Pulmonary artery endothelial cell (primary cell): ENCODE results near the gene IRF8. TPM values are rescaled to one million over a fixed set of nuclear protein-coding genes. Genes with fewer than 3 reads are reported as not detected.
"Not testable (repeated sequence)": the region's sequence is repeated elsewhere in the genome, so short reads cannot be mapped to it uniquely, and the experiment has no call there.

ENCODE experiments used
- DNase-seq: peaks from one replicate; pipeline ENCODE4 v3.0.0-alpha.2; 2011; ENCODE audit warnings: low read depth, low spot score
- total RNA-seq: library from RNA; depleted of rRNA; stranded (reverse); fragments of >200 nt; gene quantifications from 2 replicates; pipeline ENCODE4 v1.2.3, GENCODE V29; 2014

Gene IRF8
- total RNA-seq, 1 donor from 2014 or later, result not detected

GRCh38 chr16:85891776-85892166 lies 7.2 kb upstream of the IRF8 start:
- DNase-seq, result no peak

DNA sequence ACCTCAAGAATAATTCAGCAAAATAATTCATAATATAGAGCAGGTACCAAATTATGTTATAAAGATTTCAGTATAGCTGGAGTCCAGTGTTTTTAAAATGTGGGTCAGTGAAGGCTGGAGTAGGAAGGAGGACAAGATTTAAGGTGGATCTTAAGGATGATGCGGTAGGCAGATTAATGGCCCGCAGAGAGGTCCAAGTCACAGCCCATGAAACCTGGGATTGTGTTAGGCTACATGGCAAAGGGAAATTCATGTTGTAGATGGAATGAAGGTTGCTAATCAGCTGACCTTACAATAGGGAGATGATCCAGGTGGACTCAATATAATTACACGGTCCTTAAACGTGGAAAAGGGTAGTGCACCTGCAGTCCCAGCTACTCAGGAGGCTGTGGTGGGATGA lies 6.2 kb upstream of the IRF8 start:
- no peak for DNase-seq

DNA sequence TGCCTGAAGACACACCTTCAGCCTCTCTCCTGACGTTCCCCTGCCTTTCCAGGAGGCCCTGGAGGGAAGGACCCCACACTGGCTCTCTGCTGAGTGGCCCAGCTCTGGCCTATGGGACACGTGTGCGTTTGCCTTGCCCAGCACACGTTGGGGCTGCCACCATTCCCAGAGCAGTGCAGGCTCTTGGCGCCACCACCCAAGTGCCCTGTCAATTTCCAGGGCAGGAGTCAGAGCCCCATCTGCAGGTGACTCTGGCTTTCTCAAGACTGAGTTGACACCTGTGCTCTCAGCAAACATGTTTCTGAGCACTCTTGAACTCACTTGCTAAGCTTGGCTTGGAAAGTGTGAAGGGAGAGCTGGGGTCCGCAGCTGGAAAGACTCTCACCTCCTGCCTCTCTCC lies 4.7 kb upstream of the IRF8 start:
- no peak for DNase-seq

GRCh38 chr16:85897382-85897781 lies 1.6 kb upstream of the IRF8 start:
- no peak for DNase-seq

GRCh38 chr16:85899444-85899843 lies 482 bp downstream of the IRF8 start:
- no peak for DNase-seq

DNA sequence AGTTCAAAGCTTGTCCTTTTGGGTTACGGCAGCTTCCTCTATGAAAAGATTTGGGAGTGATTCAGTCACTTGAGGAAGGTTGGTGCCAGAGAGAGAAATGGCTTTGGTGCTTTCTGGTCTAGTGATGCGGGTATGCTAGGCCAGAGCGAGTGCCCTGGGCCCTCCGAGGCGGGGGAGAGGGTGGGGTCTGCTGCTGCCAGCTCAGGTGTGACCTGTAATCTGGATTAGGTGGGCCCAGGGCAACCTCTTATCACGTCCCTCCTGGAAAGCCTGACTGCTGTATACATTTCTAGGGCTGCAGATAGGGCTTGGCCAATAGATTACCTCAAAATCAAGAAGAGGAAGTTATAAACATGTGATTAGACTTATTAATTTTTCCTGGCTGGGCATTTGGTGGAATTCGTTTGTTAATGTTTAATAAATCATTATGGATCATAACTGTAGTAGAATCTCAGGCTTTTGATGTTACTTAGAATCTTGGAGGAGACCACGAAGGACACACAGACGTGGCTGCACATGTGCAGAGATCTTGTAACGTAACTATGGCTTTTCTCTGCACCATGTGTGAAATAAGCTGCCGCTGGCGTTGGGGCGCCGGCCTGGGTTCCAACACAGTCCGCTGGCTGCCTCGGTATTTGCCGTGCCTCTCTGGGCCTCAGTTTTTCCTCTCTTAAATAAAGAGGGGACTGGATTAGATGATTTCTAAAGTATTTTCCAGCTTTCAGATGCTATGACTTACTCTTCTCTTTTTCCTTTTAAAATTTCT lies 1.2 kb downstream of the IRF8 start:
- no peak for DNase-seq

- no peak for DNase-seq
Measured at GRCh38 chr16:85901110-85901509, 2.1 kb downstream of the IRF8 start.

- no peak for DNase-seq
Measured at GRCh38 chr16:85901773-85902365, 2.9 kb downstream of the IRF8 start.

DNA sequence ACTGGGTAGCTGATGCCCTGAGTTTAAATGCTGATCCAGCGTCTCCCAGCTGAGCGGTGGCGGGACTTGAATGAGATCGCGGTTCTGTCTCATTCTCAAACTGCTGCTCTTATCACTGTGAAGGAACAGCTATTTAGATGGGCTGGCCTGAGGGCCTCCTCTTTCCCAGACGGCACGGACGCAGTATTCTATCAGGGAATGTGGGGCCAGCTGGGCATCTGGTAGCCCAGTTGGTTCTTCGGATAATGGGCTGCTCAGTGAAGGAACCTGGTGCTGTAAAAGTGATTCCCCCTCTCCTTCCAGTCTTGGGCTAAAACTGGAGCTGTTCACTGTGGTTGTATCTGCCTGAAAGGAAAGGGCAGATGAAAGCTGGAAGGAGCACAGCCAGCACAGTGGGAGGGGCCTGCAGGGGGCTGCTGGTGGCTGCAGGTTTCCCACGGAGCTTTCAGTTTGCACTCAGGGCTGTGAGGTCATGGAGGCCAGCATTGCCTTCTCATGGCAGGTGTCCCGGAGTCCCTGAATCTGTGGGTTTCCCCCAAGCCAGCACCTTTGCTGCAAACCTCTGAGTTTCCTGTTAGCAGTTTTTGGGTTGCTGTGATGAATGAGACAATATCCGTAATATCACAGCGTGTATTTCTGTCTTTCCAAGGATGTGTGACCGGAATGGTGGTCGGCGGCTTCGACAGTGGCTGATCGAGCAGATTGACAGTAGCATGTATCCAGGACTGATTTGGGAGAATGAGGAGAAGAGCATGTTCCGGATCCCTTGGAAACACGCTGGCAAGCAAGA lies 3.6 kb downstream of the IRF8 start:
- no peak for DNase-seq

- DNase-seq, result no peak
Measured at GRCh38 chr16:85903559-85903958, 4.6 kb downstream of the IRF8 start.

DNA sequence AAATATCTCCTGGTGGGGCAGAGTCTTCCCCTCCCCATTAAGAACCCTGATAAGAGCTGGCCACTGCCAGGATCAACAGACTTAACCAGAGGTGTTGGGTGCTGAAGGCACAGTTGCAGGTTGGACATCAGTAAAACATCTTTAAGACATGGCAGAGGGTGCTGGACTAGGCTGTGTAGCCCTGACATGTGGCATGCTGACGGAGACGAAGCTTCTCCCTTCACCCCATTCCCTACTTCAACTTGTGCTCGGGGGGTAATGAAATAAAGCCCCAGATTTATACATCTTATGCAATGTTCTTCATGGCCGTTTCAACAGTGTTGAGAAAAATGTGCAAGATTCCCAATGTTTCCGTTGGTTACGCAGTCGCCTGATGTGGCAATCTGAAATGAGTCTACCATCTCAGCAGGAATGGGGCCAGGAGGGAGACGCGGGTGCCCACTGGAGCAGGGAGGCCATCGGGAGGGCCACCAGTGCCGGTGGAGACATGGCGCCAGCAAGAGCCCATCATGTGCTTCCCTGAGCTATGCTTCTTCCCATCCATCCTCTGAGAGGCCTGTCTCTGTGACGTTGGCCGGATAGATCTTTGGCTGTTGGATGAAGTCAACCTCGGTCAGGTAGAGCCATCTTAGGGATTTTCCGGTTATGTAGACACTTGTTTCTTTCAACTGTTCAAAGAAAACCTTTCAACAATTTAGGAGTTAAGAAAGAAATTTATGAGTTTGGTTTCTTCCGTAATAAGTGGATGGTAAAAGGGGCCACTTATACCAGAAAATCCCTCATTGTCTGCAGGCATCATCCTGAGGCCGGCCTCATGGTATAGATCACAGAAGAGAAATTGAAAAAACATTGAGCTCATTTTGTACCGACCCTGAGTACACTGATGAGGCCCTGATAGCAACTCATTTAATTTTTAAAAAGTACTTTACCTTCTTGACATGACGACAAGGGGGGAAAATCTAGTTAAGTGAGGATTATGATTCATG lies 6.4 kb downstream of the IRF8 start:
- DNase-seq, result no peak

GRCh38 chr16:85906349-85906748 lies 7.4 kb downstream of the IRF8 start:
- no peak for DNase-seq

GRCh38 chr16:85907231-85907630 lies 8.3 kb downstream of the IRF8 start:
- not testable (repeated sequence) for DNase-seq

DNA sequence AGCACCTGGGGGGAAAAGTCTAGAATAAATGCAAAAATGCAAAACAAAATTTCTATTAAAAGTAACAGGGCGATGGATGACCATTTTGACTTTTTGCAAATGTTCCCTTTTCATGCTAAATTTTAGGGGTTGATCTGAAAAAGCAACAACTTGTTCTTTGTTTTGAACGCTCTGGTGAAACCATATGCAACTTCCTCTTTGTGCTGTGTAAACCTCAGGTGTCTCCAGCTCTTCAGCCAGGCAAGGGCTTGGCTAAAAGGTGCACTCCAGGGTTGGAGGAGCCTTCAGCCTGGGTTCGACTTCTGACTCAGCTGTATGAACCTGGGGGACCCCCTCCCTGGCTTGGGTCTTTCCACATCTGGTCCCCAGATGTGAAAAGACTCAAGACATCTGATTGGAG lies 9.5 kb downstream of the IRF8 start:
- DNase-seq, result no peak

DNA sequence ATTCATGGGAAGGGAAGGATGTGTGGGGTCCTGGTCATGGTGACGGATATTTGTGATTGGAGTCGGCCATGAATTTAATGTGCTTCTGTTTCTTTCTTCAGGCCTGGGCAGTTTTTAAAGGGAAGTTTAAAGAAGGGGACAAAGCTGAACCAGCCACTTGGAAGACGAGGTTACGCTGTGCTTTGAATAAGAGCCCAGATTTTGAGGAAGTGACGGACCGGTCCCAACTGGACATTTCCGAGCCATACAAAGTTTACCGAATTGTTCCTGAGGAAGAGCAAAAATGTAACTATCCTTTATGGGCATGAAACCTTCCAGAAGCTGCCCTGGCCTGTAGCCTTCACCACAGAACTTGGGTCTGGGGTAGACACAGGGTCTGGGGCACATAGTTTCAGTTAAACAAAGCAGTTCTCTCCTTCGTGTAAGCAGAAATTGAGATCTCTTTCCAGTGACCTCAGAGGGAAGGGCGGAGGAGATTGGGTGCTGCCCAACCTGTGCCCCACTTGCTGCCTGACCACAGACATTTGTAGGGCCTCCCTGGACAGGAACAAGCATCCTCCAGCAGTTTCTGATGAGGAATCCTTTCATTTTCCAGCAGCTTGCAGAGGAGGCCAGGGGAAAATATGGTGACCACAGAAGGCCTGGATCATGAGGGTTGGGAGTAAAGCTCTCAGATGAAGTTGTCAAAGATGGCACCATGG lies 10.1 kb downstream of the IRF8 start:
- DNase-seq, result no peak

GRCh38 chr16:85909932-85910853 lies 11.2 kb downstream of the IRF8 start:
- no peak for DNase-seq

DNA sequence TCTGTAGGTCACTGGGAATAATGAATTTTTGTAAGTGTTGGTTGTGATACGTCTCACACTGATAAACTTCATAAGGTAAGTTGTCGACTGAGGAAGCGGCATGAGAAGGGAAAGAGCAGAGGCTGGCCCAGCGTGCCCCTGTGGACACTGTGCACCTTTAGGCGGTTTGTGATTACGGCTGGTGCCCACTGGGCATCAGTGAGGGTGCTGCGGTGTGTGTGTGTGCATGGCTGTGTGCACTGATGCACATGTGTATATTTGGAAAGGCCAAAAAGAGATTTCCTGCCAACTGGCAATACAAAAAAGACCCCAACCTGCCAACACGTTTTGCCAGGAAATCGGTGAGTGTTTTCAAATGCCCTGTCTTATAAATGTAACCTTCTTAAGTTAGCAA lies 11.9 kb downstream of the IRF8 start:
- no peak for DNase-seq

GRCh38 chr16:85911251-85911930 lies 12.4 kb downstream of the IRF8 start:
- no peak for DNase-seq
